COLO829 (cell line): ENCODE data around the gene PRSS57.
"Not testable (repeated sequence)": the region's sequence is repeated elsewhere in the genome, so short reads cannot be mapped to it uniquely, and the experiment has no call there.

Source experiments
- DNase-seq: peaks from one replicate; pipeline ENCODE4 v3.0.0; 2012; ENCODE audit warnings: low spot score

PRSS57 gene

GRCh38 chr19:695352-695949 is at the start of gene PRSS57:
Gene PRSS57 (minus strand): TSS chr19:695452. CDS start chr19:695430, 22 bp downstream.
- no peak for DNase-seq

GRCh38 chr19:743168-743687 is 48.0 kb upstream of the PRSS57 start:
- no peak for DNase-seq

GRCh38 chr19:742540-743075 is 47.4 kb upstream of the PRSS57 start:
- DNase-seq: no peak

- DNase-seq: no peak
Observed at GRCh38 chr19:741506-742131, 46.4 kb upstream of the PRSS57 start.

GRCh38 chr19:740816-741505 is 45.7 kb upstream of the PRSS57 start:
- DNase-seq: not testable (repeated sequence)

- DNase-seq: no peak
Observed at GRCh38 chr19:739998-740715, 44.9 kb upstream of the PRSS57 start.

GRCh38 chr19:738509-739128 is 43.4 kb upstream of the PRSS57 start:
- no peak for DNase-seq

- peak; percentile 38 for DNase-seq
Observed at GRCh38 chr19:737591-738093, 42.4 kb upstream of the PRSS57 start.

GRCh38 chr19:736125-736524 is 40.9 kb upstream of the PRSS57 start:
- DNase-seq: no peak

GRCh38 chr19:734716-735115 is 39.5 kb upstream of the PRSS57 start:
- no peak for DNase-seq

GRCh38 chr19:732148-733069 is 37.2 kb upstream of the PRSS57 start:
- no peak for DNase-seq

GRCh38 chr19:731000-731399 is 35.7 kb upstream of the PRSS57 start:
- no peak for DNase-seq

- DNase-seq: no peak
Observed at GRCh38 chr19:729965-730668, 34.9 kb upstream of the PRSS57 start.

- DNase-seq: not testable (repeated sequence)
Observed at GRCh38 chr19:729564-729963, 34.3 kb upstream of the PRSS57 start.

- DNase-seq: no peak
Observed at GRCh38 chr19:728011-728410, 32.8 kb upstream of the PRSS57 start.

GRCh38 chr19:726993-727956 is 32.0 kb upstream of the PRSS57 start:
- no peak for DNase-seq

GRCh38 chr19:725461-726089 is 30.3 kb upstream of the PRSS57 start:
- no peak for DNase-seq

GRCh38 chr19:723714-724113 is 28.5 kb upstream of the PRSS57 start:
- no peak for DNase-seq
